ENCODE results near the gene MAP4.

DNA sequence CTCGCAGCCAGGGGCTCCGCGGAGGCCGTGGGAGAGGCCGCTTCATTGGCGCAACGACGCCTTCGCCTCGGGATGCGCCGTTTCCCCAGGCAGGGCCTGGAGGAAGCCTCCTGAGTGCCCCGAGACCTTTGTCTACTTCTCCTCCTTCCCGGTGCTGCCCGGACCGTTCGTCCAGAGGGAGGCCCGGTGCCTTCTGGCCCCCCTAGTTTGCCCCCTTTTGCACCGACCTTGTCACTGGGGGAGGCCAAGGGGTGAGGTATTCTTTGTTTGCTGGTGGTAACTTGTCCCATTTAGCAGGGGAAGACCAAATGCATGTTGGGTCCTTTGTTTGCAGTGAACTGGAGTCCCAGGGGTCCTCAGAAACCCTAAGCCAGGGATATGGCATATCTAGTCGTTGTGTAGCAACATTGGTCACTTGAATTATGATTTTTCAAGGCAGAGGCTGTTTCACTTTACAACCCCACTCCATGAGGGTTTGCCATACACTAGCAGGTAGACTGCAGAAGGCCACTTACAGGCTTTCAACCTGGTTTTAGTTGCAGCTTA is 212.7 kb downstream of the MAP4 start:
- TF ChIP-seq ZNF274 (IDR thresholded peaks at IDR 0.05; ENCODE audit: low read depth, low read length): no peak
- no peak for TF ChIP-seq YY1 (IDR thresholded peaks at IDR 0.05; ENCODE audit: insufficient read depth, insufficient read length)

All from NT2/D1 (cell line).